Stimulated activated CD4-positive, alpha-beta T cell treated with anti-CD3 and anti-CD28 coated beads, TNF-alpha, amount 100 ng/mL, for 1 hour (primary cell): ENCODE results near the gene GPT2.

Experiments used
- DNase-seq, 3 donors: peaks; one replicate each; pipeline ENCODE4 v3.0.0-alpha.2; 2020; ENCODE audit warnings: low read depth in 3 of 3, low spot score in 1 of 3

GPT2 gene

DNA sequence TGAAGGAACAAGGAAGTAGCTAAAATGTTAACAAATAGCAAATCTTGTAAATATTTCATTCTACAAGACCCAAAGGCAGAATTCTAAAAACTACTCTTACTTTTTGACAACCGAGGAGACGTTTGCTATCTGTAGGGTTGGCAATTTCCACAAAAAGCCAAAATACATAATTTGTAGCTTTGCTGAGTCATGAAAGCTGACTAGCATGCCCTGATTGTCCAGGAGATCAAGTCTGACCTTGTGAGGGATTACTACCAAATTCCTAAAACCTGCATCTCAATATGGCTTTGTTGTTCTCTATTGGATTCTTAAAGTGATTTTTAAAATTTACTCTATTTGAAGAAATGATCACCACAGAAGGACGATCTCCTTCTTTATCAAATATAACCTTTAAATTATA is 78.5 kb downstream of the GPT2 start:
- DNase-seq = no peak

DNA sequence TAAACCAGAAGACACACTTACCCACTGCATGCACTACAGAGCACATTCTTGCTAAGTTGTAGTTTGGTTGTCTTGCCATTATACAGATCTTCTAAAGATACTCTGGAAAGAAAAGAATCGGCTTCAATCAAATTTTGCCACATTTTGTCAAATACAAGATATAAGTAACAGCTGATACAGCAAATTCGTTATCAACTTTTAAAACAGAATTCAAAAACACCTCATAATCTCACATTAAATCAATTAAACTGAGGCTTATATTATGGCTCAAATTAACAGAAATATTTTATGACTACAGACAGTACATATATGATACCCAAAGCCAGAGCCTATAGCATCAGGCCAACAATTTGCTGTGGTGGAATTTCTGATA is 83.9 kb downstream of the GPT2 start:
- no peak for DNase-seq

DNA sequence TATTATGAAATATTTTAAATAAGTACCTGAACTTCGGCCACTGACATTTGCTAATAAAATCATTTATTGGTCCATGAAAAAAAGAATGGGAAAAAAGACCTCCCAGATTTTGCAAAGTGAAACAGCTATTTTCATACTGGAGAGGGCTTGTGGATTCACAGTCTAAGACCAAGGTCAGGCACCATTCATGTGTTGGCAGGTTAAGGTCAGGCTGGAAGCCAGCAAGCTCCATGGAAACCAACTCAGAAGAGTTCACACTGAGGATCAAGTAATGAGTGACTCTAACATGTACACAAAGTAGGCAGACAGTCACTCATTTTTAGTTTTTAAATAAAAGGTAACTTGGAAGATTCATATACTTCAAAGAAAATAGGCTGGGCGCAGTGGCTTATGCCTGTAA is 85.9 kb downstream of the GPT2 start:
- no peak for DNase-seq

DNA sequence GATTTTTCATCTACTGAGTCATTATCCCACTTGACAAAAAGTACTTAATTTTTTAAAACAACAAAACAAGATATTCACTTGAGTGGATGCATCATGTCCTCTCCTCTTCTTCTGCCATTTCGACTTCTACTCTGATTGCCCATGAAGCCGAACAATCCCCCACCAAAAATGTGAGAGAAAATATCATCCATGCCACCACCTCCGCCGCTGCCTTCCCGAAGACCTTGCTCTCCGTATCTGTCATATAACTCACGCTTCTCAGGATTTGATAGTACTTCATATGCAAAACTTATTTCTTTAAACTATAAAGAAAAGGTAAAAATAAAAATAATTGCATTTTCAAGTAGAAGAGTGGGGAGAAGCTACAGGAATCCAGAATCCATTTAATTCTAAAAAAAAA is 87.1 kb downstream of the GPT2 start:
- DNase-seq = no peak

DNA sequence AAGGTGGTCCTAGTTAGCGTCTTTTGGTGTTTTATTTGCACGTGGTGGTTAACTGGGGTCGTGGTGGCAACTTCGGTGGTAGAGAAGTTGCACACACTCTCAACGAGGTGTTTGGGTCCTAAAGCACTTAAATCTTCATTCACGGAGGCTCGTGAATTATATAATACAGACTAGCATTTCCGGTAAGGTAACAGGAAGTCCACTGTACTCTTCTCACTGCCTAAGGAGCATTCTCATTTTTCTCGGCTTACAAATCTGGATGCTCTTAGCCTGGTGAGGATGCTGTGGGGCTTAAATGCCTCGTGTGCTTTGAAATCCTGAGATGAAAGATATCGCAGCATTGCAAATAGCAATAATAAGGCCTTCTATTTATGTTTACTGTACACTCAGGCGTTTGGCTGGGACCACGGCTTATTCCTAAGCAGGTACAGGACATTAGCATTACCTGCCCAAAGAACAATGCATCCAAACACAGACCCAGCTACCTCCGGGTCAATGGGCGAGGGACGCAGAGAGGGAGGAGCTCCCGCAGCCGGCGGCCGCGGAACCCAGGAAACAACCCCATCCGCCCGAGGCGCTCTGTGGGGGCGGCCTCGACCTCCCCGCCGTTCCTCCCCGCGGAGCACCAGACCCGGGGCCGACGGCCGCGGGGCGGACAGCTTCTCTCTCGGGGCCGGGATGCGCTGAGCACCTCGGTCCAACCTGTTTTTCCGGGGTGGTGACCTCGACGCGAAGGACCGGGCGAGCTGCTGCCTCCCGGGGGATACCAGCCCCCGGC is 88.5 kb downstream of the GPT2 start:
- DNase-seq = peak in 1 of 3 donors; percentile 28

DNA sequence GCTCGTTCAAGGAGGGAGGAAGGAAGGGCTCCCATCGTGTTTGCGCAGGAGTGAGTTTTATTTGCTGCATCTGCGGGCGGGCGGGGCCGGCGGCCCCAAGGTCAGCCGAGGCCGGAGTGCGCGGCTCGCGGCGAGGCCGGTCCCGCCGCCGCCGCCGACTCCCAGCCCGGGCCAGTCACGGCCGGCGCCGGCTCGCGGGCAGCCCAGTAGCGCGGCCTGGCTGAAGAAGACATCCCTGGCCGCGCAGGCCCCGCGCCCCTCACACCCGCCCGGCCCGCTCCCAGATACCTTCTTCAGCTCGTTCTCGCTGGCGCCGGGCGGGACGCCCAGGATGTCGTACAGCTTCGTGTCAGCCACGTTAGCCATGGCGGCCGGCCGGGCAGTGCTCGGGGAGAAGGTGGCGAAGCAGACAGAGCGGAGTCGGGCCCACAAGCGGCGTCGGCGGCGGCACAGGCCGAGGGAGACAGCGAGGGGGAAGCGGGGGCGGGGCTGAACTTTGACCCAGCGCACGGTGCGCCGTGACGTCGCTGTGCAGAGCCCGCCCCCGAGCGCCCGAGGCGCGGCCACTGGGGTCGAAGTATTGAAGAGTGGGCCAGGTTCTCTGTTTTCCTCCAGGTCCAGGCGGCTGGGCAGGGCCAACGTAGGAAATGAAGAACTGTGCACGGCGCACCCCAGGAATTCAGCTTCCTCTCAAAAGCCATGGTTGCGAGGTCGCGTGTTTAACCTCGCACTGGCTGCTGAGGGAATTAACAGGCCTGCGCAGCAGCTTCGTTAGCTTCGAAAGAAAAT is 89.2 kb downstream of the GPT2 start, which contains the start of gene DNAJA2:
DNAJA2 (minus strand) TSS at position 468 of the 789 bp plus-strand sequence; CDS start at position 366, 102 bp downstream.
- DNase-seq = peak; percentile 64 to 94 (median 79)

DNA sequence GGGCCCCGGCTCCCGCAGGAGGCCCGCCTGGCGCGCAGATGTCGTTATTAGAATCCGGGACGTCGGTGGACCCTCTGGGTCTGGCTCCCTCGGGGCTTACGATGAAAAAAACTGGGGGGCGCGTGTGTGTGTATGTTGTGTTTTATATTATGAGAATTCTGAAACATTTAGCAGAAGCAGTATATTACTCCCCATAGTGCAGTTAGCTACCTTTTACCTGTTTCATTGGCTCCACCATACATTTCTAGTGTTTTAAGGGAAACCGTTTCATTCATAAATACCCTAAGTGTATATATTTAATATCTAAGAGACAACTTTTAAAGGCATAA is 89.8 kb downstream of the GPT2 start:
- DNase-seq = no peak

DNA sequence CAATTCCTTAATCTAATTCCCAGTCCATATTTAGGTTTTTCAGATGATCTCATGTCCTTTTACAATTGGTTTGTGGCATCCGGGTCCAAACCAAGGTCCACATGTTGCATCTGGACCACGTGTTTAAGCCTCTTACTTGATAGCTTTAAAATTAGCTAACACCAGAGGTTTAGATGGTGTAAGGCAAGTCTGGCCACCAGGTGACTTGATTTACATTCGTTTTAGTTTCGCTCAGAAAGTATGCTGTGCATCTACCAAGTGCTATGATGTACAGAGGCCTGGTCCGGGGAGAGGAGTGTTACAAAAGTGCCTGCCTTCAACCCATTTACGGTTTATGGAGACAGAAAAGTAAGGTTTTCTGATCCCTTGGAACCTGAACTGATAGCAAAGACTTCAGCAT is 90.2 kb downstream of the GPT2 start:
- DNase-seq = no peak

DNA sequence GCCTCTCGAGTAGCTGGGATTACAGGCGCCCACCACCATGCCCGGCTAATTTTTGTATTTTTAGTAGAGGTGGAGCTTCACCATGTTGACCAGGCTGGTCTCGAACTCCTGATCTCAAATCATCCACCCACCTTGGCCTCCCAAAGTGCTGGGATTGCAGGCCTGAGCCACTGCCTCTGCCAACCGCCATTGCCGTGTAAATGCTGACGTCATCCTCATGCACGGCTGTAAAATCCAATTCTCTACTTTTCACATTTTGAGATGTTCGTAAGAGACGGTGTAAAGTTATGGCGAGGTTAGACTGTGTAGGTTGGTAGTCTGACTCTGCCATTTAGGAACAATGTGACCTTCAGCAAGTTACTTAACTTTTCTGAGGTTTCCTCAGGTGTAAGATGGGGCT is 91.0 kb downstream of the GPT2 start:
- DNase-seq = no peak

DNA sequence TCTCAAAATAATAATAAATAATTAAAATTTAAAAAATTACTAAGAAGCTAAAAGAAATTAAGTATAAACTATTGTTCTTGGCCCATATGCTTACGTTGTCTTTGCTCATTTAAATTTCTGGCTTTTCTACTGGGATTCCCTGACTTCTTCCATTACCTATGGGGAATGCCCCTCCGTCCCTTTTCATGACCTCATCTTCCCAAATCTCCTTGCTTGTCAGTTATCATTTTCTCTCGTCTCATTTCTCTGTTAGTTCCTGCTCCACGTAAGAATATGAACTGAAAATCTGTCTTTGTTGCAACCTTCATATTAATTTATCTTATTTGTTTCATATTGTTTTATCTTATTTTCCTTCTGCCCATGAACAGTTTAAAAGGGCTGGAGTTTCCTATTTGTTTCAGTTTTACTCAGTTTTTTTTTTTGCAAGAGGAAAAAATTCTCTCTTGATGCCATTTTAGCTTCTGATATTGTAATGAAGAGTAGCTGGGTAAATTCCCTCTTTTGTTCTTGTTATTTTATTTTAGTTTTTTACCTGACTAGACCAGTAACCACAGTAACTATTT is 91.8 kb downstream of the GPT2 start:
- DNase-seq = no peak

DNA sequence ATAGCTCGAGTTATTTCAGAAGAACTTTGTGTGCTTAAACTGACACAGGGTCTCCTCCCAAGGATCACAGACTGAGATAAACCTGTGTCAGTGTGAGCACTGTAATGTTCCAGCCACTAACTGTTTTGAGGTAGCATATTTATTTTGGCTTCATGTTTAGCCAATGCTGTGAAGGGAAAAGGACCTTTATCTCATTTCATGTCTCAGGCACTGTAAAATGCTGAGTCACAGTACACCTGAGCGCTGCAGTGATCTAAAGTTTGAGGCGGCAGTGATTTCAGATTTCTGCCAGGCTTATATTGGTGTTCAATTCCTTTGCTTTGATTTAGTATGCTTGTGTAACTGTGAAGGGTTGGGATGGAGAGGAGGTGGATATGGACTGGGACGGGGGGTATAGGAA is 92.4 kb downstream of the GPT2 start:
- no peak for DNase-seq
